Loucy (cell line): ENCODE results near the gene CACNA1D.

Experiments
- EZH2phosphoT487 ChIP-seq: fragments of 200-600 bp; IDR thresholded peaks from 2 replicates; pipeline ENCODE4 v1.6.1; 2018; ENCODE audit warnings: antibody characterized with exemption, mild to moderate bottlenecking, moderate library complexity, borderline replicate concordance
- TF ChIP-seq, protein P1 (sequence below): fragments of 200-600 bp; sonication (generic); conservative IDR thresholded peaks from 2 replicates; pipeline ENCODE4 v1.5.1; 2014; ENCODE audit warnings: mild to moderate bottlenecking, antibody characterized with exemption, low read length

GRCh38 chr3:53705024-53705745, 210.8 kb downstream of the CACNA1D start:
- TF ChIP-seq, protein P1, sequence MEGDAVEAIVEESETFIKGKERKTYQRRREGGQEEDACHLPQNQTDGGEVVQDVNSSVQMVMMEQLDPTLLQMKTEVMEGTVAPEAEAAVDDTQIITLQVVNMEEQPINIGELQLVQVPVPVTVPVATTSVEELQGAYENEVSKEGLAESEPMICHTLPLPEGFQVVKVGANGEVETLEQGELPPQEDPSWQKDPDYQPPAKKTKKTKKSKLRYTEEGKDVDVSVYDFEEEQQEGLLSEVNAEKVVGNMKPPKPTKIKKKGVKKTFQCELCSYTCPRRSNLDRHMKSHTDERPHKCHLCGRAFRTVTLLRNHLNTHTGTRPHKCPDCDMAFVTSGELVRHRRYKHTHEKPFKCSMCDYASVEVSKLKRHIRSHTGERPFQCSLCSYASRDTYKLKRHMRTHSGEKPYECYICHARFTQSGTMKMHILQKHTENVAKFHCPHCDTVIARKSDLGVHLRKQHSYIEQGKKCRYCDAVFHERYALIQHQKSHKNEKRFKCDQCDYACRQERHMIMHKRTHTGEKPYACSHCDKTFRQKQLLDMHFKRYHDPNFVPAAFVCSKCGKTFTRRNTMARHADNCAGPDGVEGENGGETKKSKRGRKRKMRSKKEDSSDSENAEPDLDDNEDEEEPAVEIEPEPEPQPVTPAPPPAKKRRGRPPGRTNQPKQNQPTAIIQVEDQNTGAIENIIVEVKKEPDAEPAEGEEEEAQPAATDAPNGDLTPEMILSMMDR: no peak
- TF ChIP-seq EZH2phosphoT487: no peak
